ENCODE results near the gene RB1. TPM values are rescaled to one million over a fixed set of nuclear protein-coding genes. Genes with fewer than 3 reads are reported as not detected.

RB1 gene
- total and polyA plus RNA-seq, 2 experiments from 2014 or later, result 25.5 to 31.0 TPM

DNA sequence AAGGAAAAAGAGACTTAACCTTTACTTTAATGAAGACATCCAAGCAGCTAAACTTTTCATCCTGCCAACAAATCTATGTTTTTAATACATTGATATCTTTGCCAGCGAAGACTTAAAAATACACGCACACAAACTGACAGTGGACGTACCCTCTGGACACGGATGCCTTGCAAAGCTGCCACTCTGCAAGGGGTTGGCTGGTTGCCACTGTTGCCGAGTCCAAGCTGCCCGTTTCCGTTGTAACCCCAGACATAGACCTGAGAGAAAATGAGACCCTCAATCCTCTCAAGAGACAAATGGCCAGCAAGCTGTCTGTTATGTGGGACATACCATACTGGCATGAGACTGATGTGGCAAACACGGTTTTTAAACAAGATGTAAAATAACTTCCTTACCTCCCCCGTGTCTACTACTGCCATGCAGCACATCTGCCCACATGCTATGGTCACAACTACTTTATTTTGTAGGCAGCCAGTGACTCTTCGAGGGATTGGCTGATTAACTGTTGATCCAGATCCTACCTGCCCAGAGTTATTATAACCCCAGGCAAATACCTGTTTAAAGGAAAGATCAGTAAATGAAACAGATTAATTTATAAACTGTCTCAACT is 208.2 kb downstream of the RB1 start:
- Histone ChIP-seq H3K4me1 (ENCODE audit: insufficient read depth) (no peaks in the 10 kb centered on the region), H2AFZ (no peak overlapping the region), H3K4me2 (ENCODE audit: unreplicated experiment) (no peak overlapping the region), H3K27ac (no peak overlapping the region), H3K9me2 (ENCODE audit: insufficient read depth) (no peaks in the 10 kb centered on the region), H3K9ac (no peak overlapping the region), H4K20me1 (ENCODE audit: insufficient read depth) (no peaks in the 10 kb centered on the region), H3K36me3 (ENCODE audit: low read depth) (no peaks in the 10 kb centered on the region), H3K9me3 (ENCODE audit: low read depth) (no peaks in the 10 kb centered on the region), H3K79me2 (ENCODE audit: insufficient read depth) (no peaks in the 10 kb centered on the region), H3K27me3 (replicated peaks; ENCODE audit: insufficient read depth) (no peaks in the 10 kb centered on the region), H3K4me3 (no peak overlapping the region), H3F3A (ENCODE audit: insufficient read depth) (no peaks in the 10 kb centered on the region)
- DNase-seq, result no peak
- no peak for TF ChIP-seq EZH2 (IDR thresholded peaks at IDR 0.05; ENCODE audit: insufficient read depth, poor library complexity, severe bottlenecking)
- TF ChIP-seq EZH2phosphoT487 (IDR thresholded peaks at IDR 0.05; ENCODE audit: insufficient read depth, low read depth), result no peak
- in situ Hi-C loops (cut with MboI), result no loop called here
- 95% methylated on average over 10 of the region's 10 CpGs for WGBS, 2 experiments (ENCODE audit: low coverage in 1 of 2, low lambda C conversion rate in 2 of 2, missing lambda C conversion rate in 2 of 2)

DNA sequence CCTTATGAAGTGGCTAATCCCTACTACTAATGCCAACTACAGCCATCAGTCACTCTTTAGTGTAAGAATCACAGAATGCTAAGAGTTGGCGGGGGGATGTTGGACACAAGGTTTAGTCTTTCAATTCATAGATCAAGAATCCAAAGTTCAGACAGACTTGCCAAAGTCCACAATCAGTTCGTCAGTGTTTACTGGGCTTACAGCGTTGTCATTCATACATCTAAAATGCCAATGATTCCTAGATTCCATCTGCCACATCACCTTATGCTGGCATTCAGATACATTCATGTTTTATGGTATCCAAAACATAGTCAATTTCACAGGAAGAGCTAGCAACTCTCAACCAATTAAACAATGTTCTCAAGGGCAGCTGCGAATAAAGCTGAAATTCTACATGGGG is 211.2 kb downstream of the RB1 start:
- Histone ChIP-seq H3K4me3 (no peak overlapping the region), H3K27ac (no peak overlapping the region), H2AFZ (no peak overlapping the region), H3K4me1 (ENCODE audit: insufficient read depth) (no peaks in the 10 kb centered on the region), H3K79me2 (ENCODE audit: insufficient read depth) (no peaks in the 10 kb centered on the region), H3K4me2 (ENCODE audit: unreplicated experiment) (no peak overlapping the region), H3K27me3 (replicated peaks; ENCODE audit: insufficient read depth) (no peaks in the 10 kb centered on the region), H3K36me3 (ENCODE audit: low read depth) (no peaks in the 10 kb centered on the region), H3K9me2 (ENCODE audit: insufficient read depth) (no peaks in the 10 kb centered on the region), H3K9me3 (ENCODE audit: low read depth) (no peaks in the 10 kb centered on the region), H3K9ac (no peak overlapping the region), H3F3A (ENCODE audit: insufficient read depth) (no peaks in the 10 kb centered on the region), H4K20me1 (ENCODE audit: insufficient read depth) (no peaks in the 10 kb centered on the region)
- WGBS, 2 experiments (ENCODE audit: low coverage in 1 of 2, low lambda C conversion rate in 2 of 2, missing lambda C conversion rate in 2 of 2), result 96 to 97% methylated on average over 4 of the region's 4 CpGs
- TF ChIP-seq EZH2 (IDR thresholded peaks at IDR 0.05; ENCODE audit: insufficient read depth, poor library complexity, severe bottlenecking) (no peak), EZH2phosphoT487 (IDR thresholded peaks at IDR 0.05; ENCODE audit: insufficient read depth, low read depth) (no peak)
- DNase-seq, result no peak
- in situ Hi-C loops (cut with MboI), result no loop called here

DNA sequence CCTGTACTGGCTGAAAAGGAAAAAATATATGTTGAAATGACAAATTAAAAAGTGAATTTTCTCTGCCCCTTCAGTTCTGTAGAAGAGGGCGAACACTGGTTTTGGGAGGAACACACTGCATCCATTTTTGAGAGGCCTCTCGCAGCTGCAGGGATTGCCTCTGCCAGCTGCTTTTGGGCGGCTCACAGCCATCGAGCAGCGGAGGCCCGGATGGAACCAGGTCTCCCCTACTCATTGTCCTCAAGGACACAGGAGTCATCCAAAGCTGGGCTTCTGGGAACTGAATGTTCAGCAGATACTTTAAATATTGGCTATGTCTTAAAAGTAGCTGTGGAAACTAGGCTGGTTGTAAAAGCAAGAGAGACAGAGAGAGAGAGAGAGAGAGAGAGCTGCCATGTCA is 212.2 kb downstream of the RB1 start:
- Histone ChIP-seq H3K36me3 (ENCODE audit: low read depth) (no peaks in the 10 kb centered on the region), H3K27ac (no peak overlapping the region), H3K9me3 (ENCODE audit: low read depth) (no peaks in the 10 kb centered on the region), H3K27me3 (replicated peaks; ENCODE audit: insufficient read depth) (no peaks in the 10 kb centered on the region), H3K4me1 (ENCODE audit: insufficient read depth) (no peaks in the 10 kb centered on the region), H3K4me3 (no peak overlapping the region), H3K9ac (no peak overlapping the region), H2AFZ (no peak overlapping the region), H4K20me1 (ENCODE audit: insufficient read depth) (no peaks in the 10 kb centered on the region), H3K4me2 (ENCODE audit: unreplicated experiment) (no peak overlapping the region), H3K9me2 (ENCODE audit: insufficient read depth) (no peaks in the 10 kb centered on the region), H3F3A (ENCODE audit: insufficient read depth) (no peaks in the 10 kb centered on the region), H3K79me2 (ENCODE audit: insufficient read depth) (no peaks in the 10 kb centered on the region)
- no peak for DNase-seq
- WGBS, 2 experiments (ENCODE audit: low coverage in 1 of 2, low lambda C conversion rate in 2 of 2, missing lambda C conversion rate in 2 of 2), result 75 to 79% methylated on average over 6 of the region's 6 CpGs
- in situ Hi-C loops (cut with MboI), result no loop called here
- TF ChIP-seq EZH2phosphoT487 (IDR thresholded peaks at IDR 0.05; ENCODE audit: insufficient read depth, low read depth) (no peak), EZH2 (IDR thresholded peaks at IDR 0.05; ENCODE audit: insufficient read depth, poor library complexity, severe bottlenecking) (no peak)

GRCh38 chr13:48518083-48518482 is 214.5 kb downstream of the RB1 start:
- Histone ChIP-seq H4K20me1 (ENCODE audit: insufficient read depth) (no peaks in the 10 kb centered on the region), H3K4me1 (ENCODE audit: insufficient read depth) (no peaks in the 10 kb centered on the region), H2AFZ (no peak overlapping the region), H3K27ac (no peak overlapping the region), H3K9ac (no peak overlapping the region), H3K9me2 (ENCODE audit: insufficient read depth) (no peaks in the 10 kb centered on the region), H3K79me2 (ENCODE audit: insufficient read depth) (no peaks in the 10 kb centered on the region), H3K9me3 (ENCODE audit: low read depth) (no peaks in the 10 kb centered on the region), H3K4me2 (ENCODE audit: unreplicated experiment) (no peak overlapping the region), H3K36me3 (ENCODE audit: low read depth) (no peaks in the 10 kb centered on the region), H3K4me3 (no peak overlapping the region), H3K27me3 (replicated peaks; ENCODE audit: insufficient read depth) (no peaks in the 10 kb centered on the region), H3F3A (ENCODE audit: insufficient read depth) (no peaks in the 10 kb centered on the region)
- in situ Hi-C loops (cut with MboI), result no loop called here
- no peak for DNase-seq
- 84 to 92% methylated on average over 1 of the region's 1 CpG for WGBS, 2 experiments (ENCODE audit: low coverage in 1 of 2, low lambda C conversion rate in 2 of 2, missing lambda C conversion rate in 2 of 2)
- no peak for TF ChIP-seq EZH2phosphoT487 (IDR thresholded peaks at IDR 0.05; ENCODE audit: insufficient read depth, low read depth)
- no peak for TF ChIP-seq EZH2 (IDR thresholded peaks at IDR 0.05; ENCODE audit: insufficient read depth, poor library complexity, severe bottlenecking)

DNA sequence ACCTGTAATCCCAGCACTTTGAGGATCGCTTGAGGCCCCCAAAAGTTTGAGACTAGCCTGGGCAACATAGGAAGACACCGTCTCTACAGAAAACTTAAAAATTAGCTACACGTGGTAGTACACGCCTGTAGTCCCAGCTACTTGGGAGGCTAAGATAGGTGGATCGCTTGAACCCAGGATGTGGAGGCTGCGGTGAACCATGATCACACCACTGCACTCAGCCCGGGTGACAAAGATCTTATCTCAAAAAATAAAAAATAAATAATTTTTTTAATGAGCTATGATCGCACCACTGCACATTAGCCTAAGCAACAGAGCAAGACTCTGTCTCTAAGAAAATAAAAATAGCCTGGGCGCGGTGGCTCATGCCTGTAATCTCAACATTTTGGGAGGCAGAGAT is 222.7 kb downstream of the RB1 start:
- 97 to 98% methylated on average over 10 of the region's 10 CpGs for WGBS, 2 experiments (ENCODE audit: low coverage in 1 of 2, low lambda C conversion rate in 2 of 2, missing lambda C conversion rate in 2 of 2)
- TF ChIP-seq EZH2phosphoT487 (IDR thresholded peaks at IDR 0.05; ENCODE audit: insufficient read depth, low read depth) (no peak), EZH2 (IDR thresholded peaks at IDR 0.05; ENCODE audit: insufficient read depth, poor library complexity, severe bottlenecking) (no peak)
- H3F3A ChIP-seq (ENCODE audit: insufficient read depth), result no peaks in the 10 kb centered on the region
- DNase-seq, result no peak
- no peak overlapping the region for H3K4me2 ChIP-seq (ENCODE audit: unreplicated experiment)
- H3K9me3 ChIP-seq (ENCODE audit: low read depth), result no peaks in the 10 kb centered on the region
- no peak overlapping the region for H3K4me3 ChIP-seq
- H2AFZ ChIP-seq, result no peak overlapping the region
- no peaks in the 10 kb centered on the region for H3K4me1 ChIP-seq (ENCODE audit: insufficient read depth)
- H3K27ac ChIP-seq, result no peak overlapping the region
- H3K9me2 ChIP-seq (ENCODE audit: insufficient read depth), result no peaks in the 10 kb centered on the region
- no peaks in the 10 kb centered on the region for H3K36me3 ChIP-seq (ENCODE audit: low read depth)
- H3K9ac ChIP-seq, result no peak overlapping the region
- peaks cover 14% of the 10 kb centered on the region for H3K79me2 ChIP-seq (ENCODE audit: insufficient read depth)
- in situ Hi-C loops (cut with MboI), result no loop called here
- H3K27me3 ChIP-seq (replicated peaks; ENCODE audit: insufficient read depth), result no peaks in the 10 kb centered on the region
- no peaks in the 10 kb centered on the region for H4K20me1 ChIP-seq (ENCODE audit: insufficient read depth)
